OCI-LY3 (cell line): ENCODE results near the gene SIPA1.

Source experiments
- H2AFZ ChIP-seq: fragments of 200-600, 300-600 bp; shearing (Covaris generic); 2 replicates; pipeline ENCODE4 v1.6.0; 2014; ENCODE audit warnings: antibody characterized with exemption, low read depth, low read length
- H3K27ac ChIP-seq: fragments of 200-600, 300-600 bp; sonication (generic); 2 replicates; pipeline ENCODE4 v1.5.1; 2014; ENCODE audit warnings: mild to moderate bottlenecking, low read length, moderate library complexity, mixed read lengths
- H3K27me3 ChIP-seq: fragments of 200-600, 300-600 bp; sonication (generic); 2 replicates; pipeline ENCODE4 v1.6.1; 2014; ENCODE audit warnings: low read depth, low read length, mixed read lengths
- H3K36me3 ChIP-seq: fragments of 200-600, 300-600 bp; sonication (generic); replicated peaks from 2 replicates; pipeline ENCODE3; 2014; ENCODE audit warnings: low read depth, low read length, mixed read lengths
- H3K4me1 ChIP-seq: fragments of 300-600, 200-600 bp; sonication (generic); 2 replicates; pipeline ENCODE4 v1.6.1; 2014; ENCODE audit warnings: low read length, mixed read lengths
- H3K4me2 ChIP-seq: fragments of 200-600, 300-600 bp; sonication (generic); 2 replicates; pipeline ENCODE4 v1.6.1; 2014; ENCODE audit warnings: low read length, mixed read lengths
- H3K4me3 ChIP-seq: fragments of 300-600, 200-600 bp; sonication (generic); 2 replicates; pipeline ENCODE4 v1.5.1; 2014; ENCODE audit warnings: antibody characterized with exemption, mild to moderate bottlenecking, low read length, moderate library complexity
- H3K79me2 ChIP-seq: fragments of 300-600, 200-600 bp; shearing (Covaris generic); 2 replicates; pipeline ENCODE4 v1.6.1; 2014; ENCODE audit warnings: mild to moderate bottlenecking, low read length, mixed read lengths
- H3K9ac ChIP-seq: fragments of 300-600, 200-600 bp; shearing (Covaris generic); 2 replicates; pipeline ENCODE4 v1.6.0; 2014; ENCODE audit warnings: mild to moderate bottlenecking, low read length, moderate library complexity
- H3K9me3 ChIP-seq: fragments of 200-600, 300-600 bp; shearing (Covaris generic); 2 replicates; pipeline ENCODE4 v1.6.1; 2014; ENCODE audit warnings: low read length, mixed read lengths; ENCODE audit not compliant: insufficient read depth
- H4K20me1 ChIP-seq: fragments of 200-600, 300-600 bp; sonication (generic); 2 replicates; pipeline ENCODE4 v1.6.1; 2016; ENCODE audit warnings: low read length, mixed read lengths; ENCODE audit not compliant: insufficient read depth
- EZH2phosphoT487 ChIP-seq: fragments of 200-600 bp; shearing (Covaris generic); IDR thresholded peaks from 2 replicates; pipeline ENCODE4 v1.6.1; 2018; ENCODE audit warnings: antibody characterized with exemption, mixed run types, low read depth
- TF ChIP-seq, protein P1 (sequence below): fragments of 200-600, 300-600 bp; sonication (generic); IDR thresholded peaks from 2 replicates; pipeline ENCODE4 v1.5.1; 2014; ENCODE audit warnings: antibody characterized with exemption, low read length, low read depth

SIPA1 gene

DNA sequence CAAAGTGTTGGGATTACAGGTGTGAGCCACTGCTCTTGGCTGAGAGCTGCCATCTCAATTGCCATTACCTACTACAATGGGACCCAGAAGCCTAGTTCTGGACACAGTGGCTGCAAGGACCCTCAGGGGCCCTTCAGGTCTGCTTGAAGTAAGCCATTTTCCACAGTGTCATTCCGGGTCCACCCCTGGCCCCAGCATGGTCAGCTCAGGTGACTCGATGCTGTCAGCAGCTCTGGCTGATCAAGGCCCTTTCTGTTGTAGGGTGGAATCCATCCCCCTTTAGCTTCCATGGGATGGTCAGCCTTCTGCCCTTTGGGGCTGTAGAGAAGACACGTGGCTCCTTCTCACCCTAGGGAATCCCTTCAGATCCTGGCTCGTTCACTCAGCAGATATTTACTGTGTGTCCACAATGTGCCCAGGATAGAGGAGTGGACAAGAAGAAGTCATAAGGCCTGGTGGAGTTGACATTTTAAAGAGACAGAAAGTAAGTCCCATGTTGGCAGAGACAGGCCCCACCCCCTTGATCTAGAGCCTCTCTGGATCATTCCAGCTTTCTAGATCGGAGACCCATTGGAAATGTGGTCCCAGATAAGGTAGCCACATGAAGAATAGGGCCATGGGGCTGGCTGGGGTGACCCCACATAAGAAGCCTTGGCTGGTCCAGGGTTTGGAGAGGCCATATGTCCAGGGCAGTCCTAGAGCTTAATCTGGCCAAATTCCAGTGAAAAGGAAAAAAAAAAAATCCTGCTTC is 59.1 kb downstream of the SIPA1 start:
- Histone ChIP-seq H3K9ac (no peak overlapping the region), H3K9me3 (peaks cover 4% of the 10 kb centered on the region; the same call in 1 of the 2 replicates), H3K27me3 (peaks cover 16% of the 10 kb centered on the region), H3K27ac (no peak overlapping the region), H3K36me3 (no peaks in the 10 kb centered on the region), H3K4me1 (no peaks in the 10 kb centered on the region), H4K20me1 (no peaks in the 10 kb centered on the region), H3K79me2 (no peaks in the 10 kb centered on the region), H2AFZ (no peak overlapping the region; the same call in 1 of the 2 replicates), H3K4me2 (no peak overlapping the region), H3K4me3 (no peak overlapping the region)
- TF ChIP-seq, protein P1, sequence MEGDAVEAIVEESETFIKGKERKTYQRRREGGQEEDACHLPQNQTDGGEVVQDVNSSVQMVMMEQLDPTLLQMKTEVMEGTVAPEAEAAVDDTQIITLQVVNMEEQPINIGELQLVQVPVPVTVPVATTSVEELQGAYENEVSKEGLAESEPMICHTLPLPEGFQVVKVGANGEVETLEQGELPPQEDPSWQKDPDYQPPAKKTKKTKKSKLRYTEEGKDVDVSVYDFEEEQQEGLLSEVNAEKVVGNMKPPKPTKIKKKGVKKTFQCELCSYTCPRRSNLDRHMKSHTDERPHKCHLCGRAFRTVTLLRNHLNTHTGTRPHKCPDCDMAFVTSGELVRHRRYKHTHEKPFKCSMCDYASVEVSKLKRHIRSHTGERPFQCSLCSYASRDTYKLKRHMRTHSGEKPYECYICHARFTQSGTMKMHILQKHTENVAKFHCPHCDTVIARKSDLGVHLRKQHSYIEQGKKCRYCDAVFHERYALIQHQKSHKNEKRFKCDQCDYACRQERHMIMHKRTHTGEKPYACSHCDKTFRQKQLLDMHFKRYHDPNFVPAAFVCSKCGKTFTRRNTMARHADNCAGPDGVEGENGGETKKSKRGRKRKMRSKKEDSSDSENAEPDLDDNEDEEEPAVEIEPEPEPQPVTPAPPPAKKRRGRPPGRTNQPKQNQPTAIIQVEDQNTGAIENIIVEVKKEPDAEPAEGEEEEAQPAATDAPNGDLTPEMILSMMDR: no peak
- TF ChIP-seq EZH2phosphoT487: no peak

DNA sequence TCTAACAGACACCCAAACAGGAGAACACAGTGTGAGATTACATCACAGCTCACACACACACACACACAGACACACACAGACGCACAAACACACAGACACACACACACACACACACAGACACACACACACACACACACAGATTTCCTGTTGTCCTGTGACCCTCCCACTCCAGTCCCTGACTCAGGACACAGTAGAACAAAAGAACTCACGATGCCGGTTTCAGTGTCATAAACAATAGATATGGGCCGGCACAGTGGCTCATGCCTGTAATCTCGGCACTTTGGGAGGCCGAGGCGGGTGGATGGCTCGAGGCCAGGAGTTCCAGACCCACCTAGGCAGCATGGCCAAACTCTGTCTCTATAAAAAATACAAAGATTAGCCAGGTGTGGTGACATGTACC is 60.3 kb downstream of the SIPA1 start:
- H3K27ac ChIP-seq: no peak overlapping the region
- H4K20me1 ChIP-seq: no peaks in the 10 kb centered on the region
- no peaks in the 10 kb centered on the region for H3K36me3 ChIP-seq
- no peak overlapping the region for H2AFZ ChIP-seq
- peaks cover 20% of the 10 kb centered on the region for H3K27me3 ChIP-seq
- H3K9me3 ChIP-seq: peaks cover 4% of the 10 kb centered on the region; the same call in 1 of the 2 replicates
- H3K4me1 ChIP-seq: peaks cover 7% of the 10 kb centered on the region
- TF ChIP-seq EZH2phosphoT487: no peak
- TF ChIP-seq, protein P1: no peak
- no peaks in the 10 kb centered on the region for H3K79me2 ChIP-seq
- no peak overlapping the region for H3K9ac ChIP-seq
- H3K4me3 ChIP-seq: no peak overlapping the region
- H3K4me2 ChIP-seq: no peak overlapping the region

DNA sequence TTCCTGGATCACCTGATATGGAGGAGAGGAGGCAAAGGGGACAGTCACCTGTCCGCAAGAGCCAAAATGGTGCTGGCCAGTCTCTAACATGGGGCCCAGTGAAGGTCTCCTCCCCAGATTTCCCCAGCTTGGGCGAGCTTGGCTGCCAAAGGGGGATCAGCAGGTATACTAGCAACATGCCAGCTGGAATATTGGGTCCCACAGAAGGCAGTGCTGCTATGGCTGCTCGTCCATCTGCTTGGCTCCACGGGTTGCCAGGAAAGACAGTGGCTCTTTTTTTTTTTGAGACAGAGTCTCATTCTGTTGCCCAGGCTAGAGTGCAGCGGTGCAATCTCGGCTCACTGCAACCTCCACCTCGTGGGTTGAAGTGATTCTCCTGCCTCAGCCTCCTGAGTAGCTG is 61.4 kb downstream of the SIPA1 start:
- no peak overlapping the region for H3K4me2 ChIP-seq
- H3K36me3 ChIP-seq: no peaks in the 10 kb centered on the region
- H2AFZ ChIP-seq: no peak overlapping the region
- peaks cover 10% of the 10 kb centered on the region for H3K4me1 ChIP-seq
- no peak overlapping the region for H3K4me3 ChIP-seq
- H3K79me2 ChIP-seq: no peaks in the 10 kb centered on the region
- TF ChIP-seq EZH2phosphoT487: no peak
- TF ChIP-seq, protein P1: no peak
- H3K9me3 ChIP-seq: peaks cover 4% of the 10 kb centered on the region; the same call in 1 of the 2 replicates
- H3K9ac ChIP-seq: no peak overlapping the region
- no peak overlapping the region for H3K27ac ChIP-seq
- no peaks in the 10 kb centered on the region for H4K20me1 ChIP-seq
- peaks cover 20% of the 10 kb centered on the region for H3K27me3 ChIP-seq

DNA sequence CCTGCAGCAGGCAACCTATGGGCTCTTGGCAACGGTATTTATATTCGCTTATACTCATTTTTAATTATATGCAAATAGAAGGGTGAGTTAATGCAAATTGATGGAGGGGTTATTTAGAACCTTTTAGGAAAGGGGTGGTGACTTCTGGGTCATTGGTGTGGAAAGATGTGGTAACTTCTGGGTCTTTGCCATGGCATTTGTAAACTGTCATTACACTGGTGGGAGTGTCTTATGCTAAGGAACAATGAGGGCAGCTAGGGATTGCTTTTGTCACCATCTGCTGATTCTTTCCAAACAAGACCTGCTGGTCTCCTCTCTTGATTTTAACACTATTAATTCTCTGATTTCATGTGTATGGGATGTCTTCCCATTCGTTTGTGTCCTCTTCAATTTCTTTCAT is 62.5 kb downstream of the SIPA1 start:
- H3K36me3 ChIP-seq: no peaks in the 10 kb centered on the region
- H3K27ac ChIP-seq: no peak overlapping the region
- H4K20me1 ChIP-seq: no peaks in the 10 kb centered on the region
- no peak overlapping the region for H3K4me3 ChIP-seq
- no peak overlapping the region for H2AFZ ChIP-seq
- peaks cover 10% of the 10 kb centered on the region for H3K4me1 ChIP-seq
- TF ChIP-seq EZH2phosphoT487: no peak
- TF ChIP-seq, protein P1: no peak
- peaks cover 23% of the 10 kb centered on the region for H3K27me3 ChIP-seq
- no peak overlapping the region for H3K9ac ChIP-seq
- H3K79me2 ChIP-seq: no peaks in the 10 kb centered on the region
- H3K9me3 ChIP-seq: peaks cover 4% of the 10 kb centered on the region; the same call in 1 of the 2 replicates
- no peak overlapping the region for H3K4me2 ChIP-seq
